ENCODE measurements around the gene SYNE3. TPM values are rescaled to one million over a fixed set of nuclear protein-coding genes. Genes with fewer than 3 reads are reported as not detected.

SYNE3 gene
- total and polyA plus RNA-seq, 7 experiments from 2014 or later: 6.8 to 83.9 (median 49.1) TPM

GRCh38 chr14:95523051-95523814 is 6.8 kb upstream of the SYNE3 start:
- DNase-seq (peak in 7 of 9 donors; percentile 31 to 55 (median 38)), ATAC-seq (peak; percentile 51)
- H3K9me3 Mint-ChIP-seq: no peaks in the 10 kb centered on the region
- no peaks in the 10 kb centered on the region for H3K27me3 ChIP-seq (ENCODE audit: control insufficient read depth in 2 of 2, insufficient read depth in 2 of 2, low read length in 2 of 2)
- POLR2A ChIA-PET: interaction anchor here (0.8 to 17.2 kb wide), 15 partner anchors 9 to 604 kb away, joined by 3 to 255 read pairs (median 4); partner anchors contain the start of gene GLRX5
- CTCF ChIA-PET: interaction anchor here (0.7 to 10.2 kb wide), 10 partner anchors 11 to 96 kb away, joined by 3 to 209 read pairs (median 5); partner anchors contain the start of gene GLRX5
- H3K9me3 ChIP-seq (ENCODE audit: control insufficient read depth in 2 of 3, low read length in 3 of 3): no peaks in the 10 kb centered on the region
- peak overlapping the region; percentile 73 for H3K27ac ChIP-seq (ENCODE audit: low read depth, low read length)
- H3K4me3 Mint-ChIP-seq: peak overlapping the region; percentile 71 to 89 (median 82)
- H3K36me3 ChIP-seq (ENCODE audit: control insufficient read depth in 2 of 3, insufficient read depth in 3 of 3, low read length in 3 of 3): no peaks in the 10 kb centered on the region
- no peaks in the 10 kb centered on the region for H3K27me3 Mint-ChIP-seq
- H3K36me3 Mint-ChIP-seq: peaks cover 0 to 2% (median 0%) of the 10 kb centered on the region in 5 donors
- peaks cover 62 to 87% (median 85%) of the 10 kb centered on the region in 7 donors for H3K4me1 Mint-ChIP-seq
- peak overlapping the region; percentile 42 for H3K4me3 ChIP-seq (ENCODE audit: low read length)
- intact Hi-C loops (cut with micrococcal nuclease): loop anchor here (1.0 kb wide), 2 partner anchors 11 to 60 kb away; no protein-coding TSS in a partner anchor
- H3K4me1 ChIP-seq (ENCODE audit: control insufficient read depth in 2 of 2, insufficient read depth in 2 of 2, low read length in 2 of 2): peaks cover 62 to 70% of the 10 kb centered on the region in 2 donors
- peak overlapping the region; percentile 87 to 99 (median 95) for H3K27ac Mint-ChIP-seq

- ATAC-seq (no peak), DNase-seq (no peak)
- Mint-ChIP-seq H3K27me3 (no peaks in the 10 kb centered on the region), H3K9me3 (no peaks in the 10 kb centered on the region), H3K4me1 (peaks cover 69 to 93% (median 90%) of the 10 kb centered on the region in 7 donors), H3K36me3 (peaks cover 0 to 2% (median 0%) of the 10 kb centered on the region in 5 donors), H3K27ac (peak overlapping the region; percentile 87 to 99 (median 95)), H3K4me3 (peak overlapping the region; percentile 62 to 86 (median 80))
- no peaks in the 10 kb centered on the region for H3K27me3 ChIP-seq (ENCODE audit: control insufficient read depth in 2 of 2, insufficient read depth in 2 of 2, low read length in 2 of 2)
- CTCF ChIA-PET: interaction anchor here (1.0 to 10.2 kb wide), 6 partner anchors 14 to 95 kb away, joined by 3 to 209 read pairs (median 6); no protein-coding TSS in a partner anchor
- no peaks in the 10 kb centered on the region for H3K36me3 ChIP-seq (ENCODE audit: control insufficient read depth in 2 of 3, insufficient read depth in 3 of 3, low read length in 3 of 3)
- POLR2A ChIA-PET: interaction anchor here (0.8 to 17.2 kb wide), 11 partner anchors 8 to 605 kb away, joined by 3 to 255 read pairs (median 7); partner anchors contain the start of gene GLRX5
- H3K4me1 ChIP-seq (ENCODE audit: control insufficient read depth in 2 of 2, insufficient read depth in 2 of 2, low read length in 2 of 2): peaks cover 69 to 76% of the 10 kb centered on the region in 2 donors
- no peaks in the 10 kb centered on the region for H3K9me3 ChIP-seq (ENCODE audit: control insufficient read depth in 2 of 3, low read length in 3 of 3)
- peak overlapping the region; percentile 73 for H3K27ac ChIP-seq (ENCODE audit: low read depth, low read length)
- peak overlapping the region; percentile 42 for H3K4me3 ChIP-seq (ENCODE audit: low read length)
- intact Hi-C loops (cut with micrococcal nuclease): no loop called here
Observed at GRCh38 chr14:95522556-95522955, 6.1 kb upstream of the SYNE3 start.

- ATAC-seq: no peak
- no peaks in the 10 kb centered on the region for H3K27me3 ChIP-seq (ENCODE audit: control insufficient read depth in 2 of 2, insufficient read depth in 2 of 2, low read length in 2 of 2)
- no peak for DNase-seq
- Mint-ChIP-seq H3K36me3 (peaks cover 0 to 2% (median 0%) of the 10 kb centered on the region in 5 donors), H3K9me3 (no peaks in the 10 kb centered on the region), H3K27me3 (no peaks in the 10 kb centered on the region), H3K27ac (peak overlapping the region; percentile 87 to 99 (median 95)), H3K4me3 (peak overlapping the region; percentile 34 to 86 (median 72)), H3K4me1 (peaks cover 71 to 93% (median 90%) of the 10 kb centered on the region in 7 donors)
- no peak overlapping the region for H3K4me3 ChIP-seq (ENCODE audit: low read length)
- POLR2A ChIA-PET: interaction anchor here (1.8 to 17.2 kb wide), 5 partner anchors 7 to 60 kb away, joined by 7 to 255 read pairs (median 22); partner anchors contain the start of gene GLRX5
- peaks cover 73 to 76% of the 10 kb centered on the region in 2 donors for H3K4me1 ChIP-seq (ENCODE audit: control insufficient read depth in 2 of 2, insufficient read depth in 2 of 2, low read length in 2 of 2)
- intact Hi-C loops (cut with micrococcal nuclease): no loop called here
- H3K36me3 ChIP-seq (ENCODE audit: control insufficient read depth in 2 of 3, insufficient read depth in 3 of 3, low read length in 3 of 3): no peaks in the 10 kb centered on the region
- H3K27ac ChIP-seq (ENCODE audit: low read depth, low read length): peak overlapping the region; percentile 73
- CTCF ChIA-PET: interaction anchor here (1.9 to 10.2 kb wide), 3 partner anchors 59 to 81 kb away, joined by 7 to 209 read pairs (median 17); no protein-coding TSS in a partner anchor
- H3K9me3 ChIP-seq (ENCODE audit: control insufficient read depth in 2 of 3, low read length in 3 of 3): no peaks in the 10 kb centered on the region
Observed at GRCh38 chr14:95522116-95522515, 5.7 kb upstream of the SYNE3 start.

GRCh38 chr14:95521001-95521400 is 4.6 kb upstream of the SYNE3 start:
- intact Hi-C loops (cut with micrococcal nuclease): no loop called here
- ChIA-PET POLR2A (interaction anchor here (1.2 to 17.2 kb wide), 3 partner anchors 10 to 59 kb away, joined by 5 to 255 read pairs (median 26); partner anchors contain the start of gene GLRX5), CTCF (interaction anchor here (0.7 to 3.0 kb wide), 4 partner anchors 14 to 79 kb away, joined by 3 to 13 read pairs (median 6); no protein-coding TSS in a partner anchor)
- DNase-seq: no peak
- Histone ChIP-seq H3K4me3 (ENCODE audit: low read length) (no peak overlapping the region), H3K27me3 (ENCODE audit: control insufficient read depth in 2 of 2, insufficient read depth in 2 of 2, low read length in 2 of 2) (no peaks in the 10 kb centered on the region), H3K27ac (ENCODE audit: low read depth, low read length) (no peak overlapping the region), H3K4me1 (ENCODE audit: control insufficient read depth in 2 of 2, insufficient read depth in 2 of 2, low read length in 2 of 2) (peaks cover 78 to 79% of the 10 kb centered on the region in 2 donors), H3K36me3 (ENCODE audit: control insufficient read depth in 2 of 3, insufficient read depth in 3 of 3, low read length in 3 of 3) (no peaks in the 10 kb centered on the region), H3K9me3 (ENCODE audit: control insufficient read depth in 2 of 3, low read length in 3 of 3) (no peaks in the 10 kb centered on the region)
- Mint-ChIP-seq H3K36me3 (peaks cover 0 to 2% (median 0%) of the 10 kb centered on the region in 5 donors), H3K27ac (peak overlapping the region in 5 of 9 donors; percentile 41 to 99 (median 60)), H3K4me1 (peaks cover 68 to 87% (median 84%) of the 10 kb centered on the region in 7 donors), H3K4me3 (no peak overlapping the region), H3K27me3 (no peaks in the 10 kb centered on the region), H3K9me3 (no peaks in the 10 kb centered on the region)
- ATAC-seq: no peak

GRCh38 chr14:95520346-95520745 is 3.9 kb upstream of the SYNE3 start:
- Histone ChIP-seq H3K9me3 (ENCODE audit: control insufficient read depth in 2 of 3, low read length in 3 of 3) (no peaks in the 10 kb centered on the region), H3K4me1 (ENCODE audit: control insufficient read depth in 2 of 2, insufficient read depth in 2 of 2, low read length in 2 of 2) (peaks cover 83 to 84% of the 10 kb centered on the region in 2 donors), H3K27me3 (ENCODE audit: control insufficient read depth in 2 of 2, insufficient read depth in 2 of 2, low read length in 2 of 2) (no peaks in the 10 kb centered on the region), H3K4me3 (ENCODE audit: low read length) (peak overlapping the region; percentile 52), H3K36me3 (ENCODE audit: control insufficient read depth in 2 of 3, insufficient read depth in 3 of 3, low read length in 3 of 3) (no peaks in the 10 kb centered on the region), H3K27ac (ENCODE audit: low read depth, low read length) (peak overlapping the region; percentile 80)
- CTCF ChIA-PET: interaction anchor here (1.3 to 3.0 kb wide), 5 partner anchors 56 to 78 kb away, joined by 4 to 13 read pairs (median 8); no protein-coding TSS in a partner anchor
- intact Hi-C loops (cut with micrococcal nuclease): no loop called here
- peaks cover 0 to 1% (median 0%) of the 10 kb centered on the region in 11 donors for H3K9me3 Mint-ChIP-seq
- H3K4me1 Mint-ChIP-seq: peaks cover 65 to 84% (median 81%) of the 10 kb centered on the region in 7 donors
- H3K4me3 Mint-ChIP-seq: peak overlapping the region; percentile 75 to 91 (median 84)
- POLR2A ChIA-PET: interaction anchor here (0.5 to 17.2 kb wide), 8 partner anchors 10 to 1441 kb away, joined by 3 to 255 read pairs (median 4); partner anchors contain the start of gene GLRX5
- H3K27me3 Mint-ChIP-seq: no peaks in the 10 kb centered on the region
- DNase-seq (no peak), ATAC-seq (no peak)
- H3K36me3 Mint-ChIP-seq: peaks cover 0 to 6% (median 0%) of the 10 kb centered on the region in 5 donors
- peak overlapping the region; percentile 91 to 98 (median 96) for H3K27ac Mint-ChIP-seq

GRCh38 chr14:95519699-95520098 is 3.2 kb upstream of the SYNE3 start:
- peaks cover 65 to 84% (median 81%) of the 10 kb centered on the region in 7 donors for H3K4me1 Mint-ChIP-seq
- intact Hi-C loops (cut with micrococcal nuclease): loop anchor here (1.0 to 5.0 kb wide), 7 partner anchors 8 to 873 kb away; partner anchors contain the start of genes DICER1 (in 2 of the 2) and AK7 (in 1 of the 2)
- ChIA-PET POLR2A (interaction anchor here (0.7 to 17.2 kb wide), 5 partner anchors 11 to 1442 kb away, joined by 3 to 255 read pairs (median 5); partner anchors contain the start of gene GLRX5), CTCF (interaction anchor here (1.3 to 3.0 kb wide), 7 partner anchors 8 to 78 kb away, joined by 4 to 16 read pairs (median 11); no protein-coding TSS in a partner anchor)
- H3K9me3 Mint-ChIP-seq: peaks cover 0 to 1% (median 0%) of the 10 kb centered on the region in 11 donors
- Histone ChIP-seq H3K36me3 (ENCODE audit: control insufficient read depth in 2 of 3, insufficient read depth in 3 of 3, low read length in 3 of 3) (no peaks in the 10 kb centered on the region), H3K27me3 (ENCODE audit: control insufficient read depth in 2 of 2, insufficient read depth in 2 of 2, low read length in 2 of 2) (no peaks in the 10 kb centered on the region), H3K27ac (ENCODE audit: low read depth, low read length) (peak overlapping the region; percentile 80), H3K4me1 (ENCODE audit: control insufficient read depth in 2 of 2, insufficient read depth in 2 of 2, low read length in 2 of 2) (peaks cover 84 to 86% of the 10 kb centered on the region in 2 donors), H3K4me3 (ENCODE audit: low read length) (peak overlapping the region; percentile 52), H3K9me3 (ENCODE audit: control insufficient read depth in 2 of 3, low read length in 3 of 3) (no peaks in the 10 kb centered on the region)
- peak; percentile 26 for ATAC-seq
- H3K27me3 Mint-ChIP-seq: no peaks in the 10 kb centered on the region
- peak overlapping the region; percentile 91 to 98 (median 96) for H3K27ac Mint-ChIP-seq
- DNase-seq: peak in 8 of 9 donors; percentile 43 to 80 (median 53)
- H3K36me3 Mint-ChIP-seq: peaks cover 0 to 6% (median 0%) of the 10 kb centered on the region in 5 donors
- H3K4me3 Mint-ChIP-seq: peak overlapping the region; percentile 75 to 91 (median 84)

Data from naive thymus-derived CD4-positive, alpha-beta T cell (primary cell).